Measurements from ENCODE around the gene SCUBE1.

Gene SCUBE1

DNA sequence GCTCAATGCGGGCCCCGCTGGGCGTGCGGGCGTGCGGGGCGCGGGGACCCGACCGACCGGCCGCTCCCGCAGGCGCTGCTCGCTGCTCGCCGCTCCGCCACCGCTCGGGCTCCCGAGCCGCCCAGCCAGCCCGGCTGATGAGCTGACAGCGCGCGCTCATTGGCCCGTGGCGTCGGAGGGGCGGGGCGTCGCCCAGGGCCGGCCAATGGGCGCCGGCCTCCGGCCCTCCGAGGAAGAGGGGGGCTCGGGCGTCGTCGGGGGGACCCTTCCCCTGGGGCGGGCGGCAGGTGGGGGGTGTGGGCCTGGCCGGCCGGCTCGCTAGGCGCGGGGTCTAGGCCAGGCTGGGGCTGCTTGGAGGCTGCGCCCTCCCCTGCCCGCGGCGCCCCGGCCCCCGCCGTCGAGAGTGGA lies at the start of gene SCUBE1:
Gene SCUBE1 (minus strand): TSS at position 111 of the 408 bp plus-strand sequence. CDS start 111 bp downstream, outside the sequence.
- peak; percentile 33 for DNase-seq

DNA sequence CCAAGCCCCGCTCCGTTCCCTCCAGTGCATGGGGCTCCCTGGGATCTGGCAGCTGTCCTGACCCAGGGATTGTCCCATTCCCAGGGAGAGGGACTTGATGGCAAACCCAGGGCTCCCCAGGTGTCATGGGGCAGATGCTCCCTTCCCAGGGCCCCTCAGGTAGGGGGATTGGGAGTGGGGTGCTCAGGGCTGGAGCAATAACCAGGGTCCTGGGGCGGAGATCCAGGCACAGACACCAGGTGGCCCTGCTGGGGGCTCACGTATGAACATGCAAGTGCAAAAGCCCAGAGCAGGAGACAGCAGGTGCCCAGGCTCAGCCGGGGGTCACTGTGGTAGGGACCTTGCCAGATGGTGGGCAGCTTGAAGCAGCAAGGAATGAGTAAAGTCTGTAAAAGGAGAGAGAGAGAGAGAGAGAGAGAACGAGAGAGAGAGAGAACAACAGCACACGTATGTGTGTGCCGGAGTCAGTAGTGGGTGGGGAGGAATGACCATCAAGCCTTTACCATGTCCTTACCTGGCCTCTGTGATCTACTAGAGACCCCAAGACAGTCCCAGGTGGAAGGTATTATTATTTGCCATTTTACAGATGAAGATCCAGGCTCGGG lies 49.3 kb upstream of the SCUBE1 start:
- DNase-seq, result no peak

DNA sequence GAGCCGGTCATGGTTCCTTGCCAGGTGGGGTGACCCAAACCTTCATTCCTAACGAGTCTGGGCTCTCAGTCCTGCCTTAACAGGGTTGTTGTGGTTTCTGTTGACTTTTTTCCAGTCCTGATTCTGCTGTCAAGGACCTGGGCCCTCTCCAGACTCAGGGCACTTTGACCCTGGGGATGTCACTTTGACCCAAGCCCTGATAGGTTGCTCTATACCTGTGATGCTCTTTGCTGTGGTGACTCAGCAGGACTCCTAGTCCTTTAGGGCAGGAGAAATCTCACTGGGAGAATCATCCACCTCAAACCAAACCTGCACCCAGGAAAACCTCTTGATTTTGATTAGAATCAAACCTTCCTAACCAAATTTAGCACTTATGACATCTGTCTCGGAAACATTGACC lies 48.1 kb upstream of the SCUBE1 start:
- no peak for DNase-seq

DNA sequence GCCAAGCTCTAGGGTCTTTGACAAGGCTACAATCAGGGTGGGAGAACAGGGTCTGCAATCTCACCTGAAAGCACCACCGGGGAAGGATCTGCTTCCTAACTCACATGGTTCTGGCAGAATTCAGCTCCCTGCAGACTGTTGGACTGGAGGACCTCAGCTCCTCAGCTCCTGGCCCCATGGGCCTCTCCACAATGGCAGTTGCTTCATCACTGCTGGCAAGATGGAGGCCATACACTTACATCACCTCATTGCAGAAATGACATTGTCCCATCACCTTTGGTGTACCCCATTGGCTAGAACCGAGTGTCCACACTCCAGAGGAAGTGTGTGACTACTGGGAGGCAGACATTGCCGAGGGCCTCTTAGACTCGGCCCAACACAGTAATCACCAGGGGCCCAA lies 47.7 kb upstream of the SCUBE1 start:
- DNase-seq, result no peak

DNA sequence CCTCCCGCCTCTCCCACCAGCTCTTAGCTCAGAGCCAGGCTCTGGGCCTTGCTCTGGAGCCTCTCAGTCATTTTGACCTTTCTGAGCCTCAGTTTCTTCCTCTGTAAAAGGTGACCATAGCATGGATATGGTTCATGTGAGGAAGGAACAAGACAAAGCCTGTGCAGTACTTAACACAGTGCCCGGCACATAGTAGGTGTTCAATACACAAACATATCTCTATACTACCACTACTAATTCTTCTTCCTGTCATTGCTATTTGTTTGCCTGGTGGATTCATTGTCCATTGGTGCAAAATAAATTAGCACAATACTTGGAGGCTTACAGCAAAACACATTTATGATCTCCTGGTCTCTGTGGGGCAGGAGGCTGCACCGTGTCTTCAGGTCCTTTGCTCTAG lies 47.0 kb upstream of the SCUBE1 start:
- DNase-seq, result no peak

DNA sequence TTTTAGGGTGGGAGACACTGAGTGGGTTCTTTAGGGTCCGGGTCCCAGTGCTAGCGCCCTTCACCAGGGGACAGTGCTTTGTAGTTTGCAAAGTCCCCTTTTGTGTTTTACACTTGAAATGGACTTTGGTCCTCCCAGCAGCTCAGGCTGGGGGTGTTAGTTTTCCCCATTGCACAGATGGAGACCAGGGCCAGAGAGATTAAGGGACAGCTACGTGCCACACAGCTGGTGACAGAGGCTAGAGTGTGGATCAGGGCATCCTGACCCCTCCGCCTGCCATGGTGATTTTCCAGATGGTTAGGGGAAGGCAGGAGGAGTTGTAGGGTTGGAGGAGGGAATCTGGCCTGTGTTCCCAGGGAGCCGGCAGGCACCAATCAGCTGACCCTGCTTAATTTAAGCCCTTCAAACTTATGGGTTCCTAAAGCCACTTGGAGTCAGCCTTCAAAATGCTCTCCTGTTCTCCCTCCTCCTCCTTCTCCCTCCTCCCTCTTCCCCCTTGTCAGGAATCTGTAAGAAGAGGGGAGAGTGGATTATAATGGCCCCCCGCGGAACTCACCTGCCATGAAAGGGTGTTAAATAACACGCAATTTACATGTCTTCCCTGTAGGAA lies 46.2 kb upstream of the SCUBE1 start:
- no peak for DNase-seq

DNA sequence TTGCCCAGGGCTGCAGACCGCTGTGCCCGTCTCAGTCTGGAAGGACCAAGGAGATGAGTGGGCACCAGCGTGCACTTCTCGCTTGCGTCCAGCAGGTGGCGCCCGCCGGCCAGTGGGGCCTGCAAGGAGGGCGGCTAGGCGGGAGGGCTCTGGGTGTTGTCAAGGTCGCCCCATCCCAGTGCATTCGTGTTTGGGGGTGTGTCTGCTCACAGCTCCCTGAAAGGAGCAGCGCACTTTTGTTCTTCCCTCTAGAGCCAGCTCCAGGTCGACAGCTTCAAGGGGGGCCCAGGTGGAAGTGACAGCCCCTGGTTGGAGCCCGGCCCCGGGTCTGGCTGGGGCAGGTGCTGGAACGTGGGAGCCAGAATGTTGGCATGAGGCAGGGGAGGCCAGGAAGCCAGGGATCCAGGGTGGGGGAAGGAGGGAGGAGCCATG lies 45.3 kb upstream of the SCUBE1 start:
- peak; percentile 31 for DNase-seq

DNA sequence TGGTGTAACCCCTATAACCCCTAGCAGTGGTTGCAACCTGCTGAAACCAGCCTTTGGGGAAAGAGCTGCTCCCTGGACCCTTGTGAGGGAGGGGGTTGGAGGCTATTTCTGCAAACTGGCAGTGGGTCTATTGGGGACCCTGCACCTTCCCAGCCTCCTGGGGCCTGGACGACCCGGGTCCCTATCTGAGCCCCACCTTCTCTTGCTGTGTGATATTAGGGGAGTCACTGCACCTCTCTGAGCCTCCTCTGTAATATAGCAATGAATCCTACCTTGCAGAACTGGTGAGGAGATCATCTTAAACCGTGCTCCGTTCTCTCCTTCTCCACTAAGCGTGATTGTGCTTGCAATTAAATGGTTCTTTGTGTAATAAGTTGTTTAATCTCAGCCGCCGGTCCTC lies 44.6 kb upstream of the SCUBE1 start:
- DNase-seq, result no peak

DNA sequence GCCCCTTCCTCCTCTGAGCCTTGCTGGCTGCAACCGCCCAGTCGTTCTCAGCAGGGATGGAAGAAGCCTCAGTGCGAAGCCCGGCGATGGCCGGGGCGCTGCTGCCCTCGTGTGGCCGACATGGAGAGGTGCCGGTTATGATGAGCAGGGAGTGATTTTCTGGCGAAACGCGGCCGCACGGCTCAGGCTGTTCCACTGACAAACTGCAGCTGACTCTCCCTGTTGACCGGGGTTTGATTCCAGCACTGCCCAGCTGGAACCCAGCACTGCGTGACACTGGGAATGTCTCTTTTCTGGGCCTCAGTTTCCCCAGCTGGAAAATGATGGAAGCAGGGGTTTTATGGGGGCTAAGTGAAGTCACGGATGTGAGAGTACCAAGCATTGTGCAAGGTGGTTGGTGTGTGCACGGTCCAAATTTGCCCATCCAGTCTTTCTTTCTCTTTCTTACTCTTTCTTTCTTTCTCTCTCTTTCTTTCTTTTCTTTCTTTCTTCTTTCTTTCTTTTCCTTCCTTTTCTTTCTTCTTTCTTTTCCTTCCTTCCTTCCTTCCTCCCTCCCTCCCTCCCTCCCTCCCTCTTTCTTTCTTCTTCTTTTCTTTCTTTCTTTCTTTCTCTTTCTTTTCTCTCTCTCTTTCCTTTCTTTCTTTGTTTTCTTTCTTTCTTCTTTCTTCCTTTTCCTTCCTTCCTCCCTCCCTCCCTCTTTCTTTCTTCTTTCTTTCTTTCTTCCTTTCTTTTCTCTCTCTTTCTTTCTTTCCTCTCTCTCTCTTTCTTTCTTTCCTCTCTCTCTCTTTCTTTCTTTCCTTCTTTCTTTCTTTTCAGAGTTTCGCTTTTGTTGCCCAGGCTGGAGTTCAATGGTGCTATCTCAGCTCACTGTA lies 42.8 kb upstream of the SCUBE1 start:
- DNase-seq, result peak; percentile 62

DNA sequence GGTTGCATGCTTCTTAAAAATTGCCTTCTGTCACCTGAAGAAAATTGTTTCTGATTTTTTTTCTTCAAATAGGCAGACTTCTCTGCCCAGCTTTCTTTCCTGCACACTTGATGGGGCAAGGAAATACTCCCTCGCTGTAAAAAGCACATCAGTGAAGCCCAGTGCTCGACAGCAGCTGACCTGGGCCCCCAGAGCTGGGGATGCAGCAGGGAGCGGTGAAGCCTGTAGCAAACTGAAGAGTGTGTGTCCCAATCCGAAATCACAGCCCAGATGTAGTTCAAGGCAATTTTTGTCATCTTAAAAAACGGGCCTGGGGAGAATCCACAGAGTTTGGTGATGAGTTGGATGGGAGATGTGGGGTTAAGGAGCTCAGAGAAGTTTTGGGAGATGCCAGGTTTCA lies 41.7 kb upstream of the SCUBE1 start:
- no peak for DNase-seq

DNA sequence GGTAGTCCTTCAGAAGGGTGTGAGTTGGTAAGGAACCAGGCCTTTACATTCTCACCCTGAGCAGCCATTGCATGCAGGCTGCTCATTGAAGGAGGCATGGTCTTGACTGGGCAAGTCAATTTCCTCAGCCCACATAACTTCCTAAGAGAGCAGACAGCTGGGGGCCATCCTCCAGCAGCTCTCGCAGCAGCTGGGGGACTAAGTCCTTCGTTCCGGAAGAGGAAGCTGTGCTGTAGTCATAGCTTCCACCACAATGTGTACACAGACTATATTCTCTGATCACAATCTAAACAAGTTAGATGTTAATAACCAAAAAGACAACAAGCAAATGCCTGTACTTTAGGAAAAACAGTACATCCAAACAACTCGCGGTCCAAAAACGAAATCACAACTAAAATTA lies 38.5 kb upstream of the SCUBE1 start:
- DNase-seq, result no peak

DNA sequence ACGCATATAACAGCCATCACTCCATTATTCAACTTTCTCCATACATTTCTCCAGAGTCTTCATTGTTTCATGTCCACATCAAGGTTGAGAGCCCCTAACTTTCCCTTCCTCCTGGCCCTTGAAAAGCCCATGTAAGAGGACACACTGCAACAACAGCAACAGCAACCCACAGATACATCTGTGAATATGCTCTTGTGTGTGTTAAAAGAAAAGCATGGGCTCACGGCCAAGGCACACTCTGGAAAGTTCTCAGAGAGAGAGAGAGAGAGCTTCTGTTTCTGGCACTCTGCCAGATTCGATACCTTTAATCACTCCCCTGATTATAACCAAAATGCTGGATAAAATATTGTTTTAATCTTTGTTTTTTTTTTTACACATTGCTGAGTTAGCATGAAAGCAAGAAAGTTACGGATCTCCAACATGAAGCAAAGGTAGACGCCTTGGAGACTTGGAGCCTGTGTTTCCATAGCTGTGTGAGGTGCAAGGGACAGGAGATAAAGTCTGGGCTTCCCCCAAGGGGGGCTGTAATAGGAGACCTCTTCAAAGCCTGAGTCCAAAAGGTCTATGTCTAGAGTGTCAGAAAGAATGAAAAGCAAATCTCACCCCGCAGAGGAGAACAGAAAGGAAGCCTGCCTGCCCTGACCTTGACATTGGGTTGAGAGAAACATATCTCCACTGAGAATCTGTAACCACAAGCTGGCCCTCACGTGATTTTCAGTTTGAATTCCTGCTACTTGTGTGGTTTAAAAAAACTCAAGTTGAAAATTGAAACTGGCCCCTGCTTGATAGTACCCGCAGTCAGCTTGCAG lies 34.9 kb upstream of the SCUBE1 start:
- DNase-seq, result no peak

DNA sequence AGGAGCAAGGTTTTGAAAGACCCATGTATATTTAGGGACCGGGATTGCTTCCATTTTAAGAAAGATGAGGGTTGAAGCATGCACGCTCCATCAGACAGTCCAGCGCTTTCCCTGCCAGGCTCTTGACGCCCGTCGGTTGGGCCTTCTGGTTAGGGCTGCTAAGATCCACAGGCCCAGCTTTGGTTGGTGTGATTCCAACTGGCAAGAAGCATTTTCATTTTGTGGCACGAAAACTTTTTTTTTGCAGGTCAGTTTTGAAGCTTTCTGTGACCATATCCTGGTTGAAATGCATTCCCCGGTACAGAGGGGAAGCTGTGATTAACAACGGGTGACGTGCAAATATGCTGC lies 34.4 kb upstream of the SCUBE1 start:
- no peak for DNase-seq

DNA sequence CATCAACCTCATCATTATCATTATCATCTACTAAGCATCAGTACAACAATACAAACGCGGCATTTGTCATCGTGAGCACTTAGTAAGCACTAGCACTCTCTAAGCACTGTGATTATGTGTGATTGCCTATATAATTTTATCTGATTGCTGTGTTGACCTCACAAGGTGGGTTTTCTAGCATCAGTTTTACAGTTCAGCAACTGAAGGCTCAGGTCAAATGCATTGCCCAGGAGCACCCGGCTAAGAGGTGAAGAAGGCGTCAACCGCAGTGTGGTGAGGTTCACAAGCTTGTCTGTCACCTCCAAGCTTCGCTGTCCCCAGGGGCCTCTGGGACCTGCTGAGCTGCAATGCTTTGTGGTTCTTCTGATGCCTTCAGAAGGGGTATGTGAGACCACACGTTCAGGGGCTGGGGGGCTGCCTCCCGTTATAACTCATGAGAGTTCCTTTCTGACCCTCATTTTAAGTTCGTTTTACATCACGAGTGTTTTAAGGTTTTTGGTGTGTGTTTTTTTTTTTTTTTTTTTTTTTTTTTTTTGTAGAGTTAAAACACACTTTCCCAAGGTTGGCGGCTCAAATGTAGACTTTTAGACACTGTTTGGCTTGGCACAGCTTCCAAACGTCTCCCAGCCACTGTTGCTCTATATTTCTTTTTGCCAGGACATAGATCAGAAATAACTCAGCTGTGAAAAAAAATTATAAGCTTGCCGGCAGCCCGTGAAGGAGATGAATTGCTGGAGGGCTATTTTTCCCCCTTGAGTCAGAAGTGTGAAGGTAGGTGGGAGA lies 33.8 kb upstream of the SCUBE1 start:
- DNase-seq, result no peak

DNA sequence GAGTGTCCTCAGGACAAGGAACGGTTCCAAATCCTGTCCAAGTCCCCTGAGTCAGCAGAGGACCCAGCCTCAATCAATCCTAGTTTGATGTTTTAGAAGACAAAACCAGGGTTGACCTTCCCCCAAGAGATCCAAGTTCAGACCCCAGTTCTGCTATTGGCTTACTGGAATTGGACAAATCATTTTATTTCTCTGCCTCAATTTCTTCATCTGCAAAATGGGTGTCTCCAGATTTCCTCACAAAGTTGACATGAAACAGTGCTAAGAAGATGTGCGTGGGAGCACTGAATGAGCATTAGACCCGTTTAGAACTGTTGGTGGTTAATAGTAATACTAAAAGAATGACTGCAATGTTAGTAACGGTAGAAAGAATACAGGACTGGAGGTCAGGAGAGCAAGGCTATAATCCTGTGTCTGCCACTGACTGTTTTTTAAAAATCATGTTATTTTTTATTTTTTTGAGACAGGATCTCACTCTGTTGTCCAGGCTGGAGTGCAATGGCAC lies 32.8 kb upstream of the SCUBE1 start:
- no peak for DNase-seq

DNA sequence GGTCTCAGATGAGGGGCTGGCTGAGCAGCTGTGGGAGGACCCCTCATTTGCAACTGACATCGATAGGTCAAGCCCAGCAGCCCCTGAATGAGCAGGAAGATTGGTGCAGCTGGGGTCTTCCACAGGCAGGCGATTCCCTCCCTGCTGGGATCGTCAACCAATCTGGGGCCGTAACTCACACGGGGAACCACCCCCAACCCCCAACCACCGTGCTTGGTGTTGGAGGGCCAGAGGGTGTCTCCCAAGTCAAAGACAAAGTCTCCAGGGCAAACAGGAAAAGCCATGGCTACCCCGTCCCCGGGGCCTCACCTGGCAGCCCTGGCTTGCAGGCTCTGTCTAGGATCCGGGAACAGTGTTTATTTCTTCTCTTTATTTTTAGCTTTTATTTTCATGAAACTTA lies 26.9 kb upstream of the SCUBE1 start:
- DNase-seq, result no peak

DNA sequence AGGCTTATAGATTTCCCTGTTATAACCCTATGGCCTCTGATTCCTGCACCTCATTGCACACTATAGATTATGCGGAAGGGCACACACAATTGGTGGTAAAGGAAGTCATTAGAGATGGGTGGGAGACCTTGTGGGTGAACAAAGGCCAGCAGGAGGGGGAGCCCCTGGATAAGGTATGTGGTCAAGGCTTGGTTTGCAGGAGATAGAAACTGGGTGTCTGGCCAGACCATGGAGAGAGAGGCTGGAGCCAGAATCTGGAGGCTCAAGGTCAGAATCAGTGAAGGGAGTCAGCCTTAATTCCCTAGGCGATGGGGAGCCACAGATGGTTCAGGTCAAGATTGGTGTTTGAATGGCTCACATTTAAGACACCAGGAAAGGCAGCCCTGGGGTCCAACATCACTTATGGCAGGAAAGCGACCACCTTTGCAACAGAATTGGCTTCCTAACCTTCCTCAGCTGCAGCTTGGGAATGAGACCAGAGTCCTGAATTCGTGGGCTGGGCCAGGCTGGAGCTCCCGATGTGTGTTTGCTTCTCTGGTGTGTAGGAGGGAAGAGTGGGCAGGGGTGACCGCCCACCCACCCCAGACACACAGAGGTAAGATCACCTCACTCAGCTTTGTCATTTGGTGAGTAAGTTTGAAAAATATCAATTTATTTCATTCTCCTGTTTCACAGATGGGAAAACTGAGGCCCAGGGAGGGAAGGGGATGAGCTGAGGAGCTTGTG lies 22.7 kb upstream of the SCUBE1 start:
- no peak for DNase-seq

DNA sequence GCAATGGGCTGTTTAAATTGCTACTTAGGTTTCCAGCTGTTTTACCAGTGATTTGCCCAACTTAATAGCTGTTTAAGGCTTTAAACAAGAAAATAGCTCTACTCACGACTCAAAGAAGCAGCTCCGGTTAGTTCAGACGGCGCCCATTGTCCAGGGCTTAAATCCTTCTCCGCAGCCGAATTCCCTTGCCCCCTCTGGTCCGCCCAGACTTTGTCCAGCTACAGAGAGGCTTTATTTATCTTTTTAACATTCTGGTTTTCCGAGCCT lies 20.9 kb upstream of the SCUBE1 start:
- no peak for DNase-seq

DNA sequence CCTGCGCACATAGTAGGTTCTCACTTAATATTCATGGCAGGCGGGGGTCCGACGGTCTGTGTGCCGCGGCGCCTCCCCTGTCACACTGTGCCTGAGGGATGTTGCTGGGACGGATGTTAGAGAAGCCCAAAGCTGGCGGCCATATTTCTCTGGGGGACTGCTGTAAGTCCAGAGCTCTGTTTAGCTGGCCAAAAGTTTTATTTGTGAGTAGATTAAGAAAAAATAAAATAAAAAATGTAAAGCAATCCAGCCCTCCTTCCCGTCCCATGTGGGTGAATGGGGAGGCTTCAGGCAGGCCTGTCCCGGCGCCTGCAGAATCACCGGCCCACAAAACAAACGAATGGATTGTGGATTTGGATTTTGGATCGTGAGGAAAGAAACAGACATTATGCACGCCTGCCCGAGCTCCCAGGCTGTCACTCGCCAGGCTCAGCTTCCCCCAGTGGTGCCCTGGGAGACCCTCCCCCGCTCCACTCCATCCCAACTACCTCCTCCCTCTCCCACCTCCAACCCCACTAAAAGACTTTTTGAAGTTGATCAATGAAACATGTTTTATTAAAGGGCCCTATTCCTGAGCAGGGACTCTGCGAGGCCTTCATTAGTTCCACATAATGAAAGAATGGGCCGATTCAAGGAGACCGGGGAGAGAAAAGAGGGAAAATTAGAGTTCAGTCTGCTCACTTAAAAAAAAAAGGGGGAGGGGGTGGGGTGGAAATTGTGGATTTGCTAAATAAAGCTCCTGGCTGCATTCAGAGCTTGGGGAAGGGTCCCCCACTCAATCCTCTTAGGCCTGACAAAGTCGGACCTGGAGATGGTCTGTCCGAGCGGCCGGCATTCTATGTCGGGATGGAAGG lies 20.4 kb upstream of the SCUBE1 start:
- no peak for DNase-seq

DNA sequence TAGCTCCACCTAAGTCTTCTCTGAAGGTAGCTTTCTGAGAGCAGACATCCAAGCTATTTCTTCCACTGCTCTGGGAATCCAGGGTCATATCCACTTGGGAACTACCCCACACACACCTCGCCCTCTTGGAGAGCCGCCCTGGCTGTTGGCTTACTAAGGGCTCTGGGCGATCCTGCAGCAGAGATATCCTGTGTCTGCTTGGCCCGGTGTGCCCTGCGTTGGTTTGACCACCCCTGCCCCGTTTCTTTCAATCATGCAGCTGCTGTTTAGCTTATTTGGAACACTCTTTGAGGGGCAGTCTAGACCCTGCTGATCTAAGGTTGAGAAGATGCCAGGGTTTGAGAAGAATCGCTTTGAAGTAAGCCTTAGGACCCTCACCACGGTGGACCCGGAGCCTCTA lies 17.4 kb upstream of the SCUBE1 start:
- no peak for DNase-seq

DNA sequence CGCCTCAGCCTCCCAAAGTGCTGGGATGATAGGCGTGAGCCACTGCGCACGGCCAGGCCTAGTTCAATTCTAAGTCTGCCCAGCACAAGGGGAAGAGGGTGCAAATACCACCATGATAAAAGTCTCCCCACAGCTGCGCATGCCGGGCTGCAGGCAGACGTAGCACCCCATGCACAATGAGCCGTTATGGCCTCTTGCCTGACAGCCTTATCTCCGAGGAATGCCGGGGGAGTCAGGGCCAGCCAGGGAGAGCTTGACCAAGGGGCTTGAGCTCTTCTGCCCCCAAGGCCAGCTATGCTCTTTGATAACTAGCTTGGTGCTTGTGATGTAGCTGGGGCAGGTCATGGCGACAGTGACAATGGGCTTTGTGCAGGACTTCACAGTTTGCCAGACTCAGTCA lies 13.7 kb upstream of the SCUBE1 start:
- DNase-seq, result no peak

Measured in NCI-H748 treated with DMSO at 0.1 percent for 48 hours (cell line).